Stimulated activated CD8-positive, alpha-beta memory T cell treated with anti-CD3 and anti-CD28 coated beads, Interleukin-7, amount 100 ng/mL, for 24 hours (primary cell): Measurements from ENCODE around the gene PLPP4.

ENCODE experiments used
- DNase-seq: peaks from one replicate; pipeline ENCODE4 v3.0.0-alpha.2; 2020; ENCODE audit warnings: low read depth

PLPP4 gene

DNA sequence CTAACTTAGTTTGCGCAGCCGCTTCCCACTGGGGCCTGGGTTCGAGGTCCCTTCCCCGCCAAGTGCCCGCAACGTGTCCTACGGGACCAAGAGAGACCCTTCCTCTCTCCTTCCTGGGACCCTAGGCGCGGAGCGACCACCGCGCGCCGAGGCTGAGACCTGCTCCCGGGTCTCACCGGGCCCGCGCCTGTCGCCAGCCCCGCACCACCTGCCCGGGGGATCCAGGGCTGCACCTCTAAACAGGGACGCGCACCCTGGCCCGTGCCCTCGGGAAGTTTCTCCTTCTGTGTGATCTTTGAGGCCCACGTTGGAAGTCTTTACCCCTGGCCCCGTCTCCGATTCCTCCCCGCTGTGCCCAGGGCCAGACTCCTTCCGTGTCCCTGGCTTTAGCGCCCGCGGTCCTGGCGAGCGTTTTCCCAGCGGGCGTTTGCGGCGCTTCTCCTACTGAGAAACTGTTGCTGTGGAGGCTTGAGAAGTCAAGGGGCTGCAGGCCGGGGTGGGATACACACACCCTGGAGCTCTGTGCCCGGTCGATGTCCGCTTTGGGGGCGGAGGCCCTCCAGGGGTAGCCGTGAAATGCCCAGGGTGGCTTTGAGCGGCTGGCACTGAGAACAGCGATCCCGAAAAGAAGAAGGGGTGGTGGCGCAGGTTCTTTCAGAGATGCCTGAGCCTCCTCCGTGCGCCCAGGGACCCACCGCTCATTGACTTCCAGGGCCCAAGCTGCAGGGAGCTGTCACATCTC lies 575 bp downstream of the PLPP4 start:
- no peak for DNase-seq

DNA sequence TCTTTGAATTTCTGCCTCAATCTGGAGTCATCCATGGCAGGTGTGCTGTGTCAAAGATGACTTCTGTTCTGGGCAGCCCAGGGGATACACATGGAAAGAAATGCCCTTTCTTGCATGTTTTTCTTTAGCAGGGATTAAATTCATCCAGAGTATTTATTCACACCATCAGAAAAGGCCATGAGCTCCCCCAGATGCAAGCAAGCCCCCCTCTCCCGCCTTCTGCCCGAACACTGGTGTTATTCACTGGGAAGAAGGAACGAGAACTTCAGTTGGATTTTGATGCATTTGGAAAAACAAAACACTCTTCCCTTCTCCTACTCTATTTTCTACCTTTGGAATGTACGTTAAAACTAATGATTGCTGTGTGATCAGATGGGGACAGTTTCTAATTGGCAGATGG lies 1.4 kb downstream of the PLPP4 start:
- DNase-seq = no peak

DNA sequence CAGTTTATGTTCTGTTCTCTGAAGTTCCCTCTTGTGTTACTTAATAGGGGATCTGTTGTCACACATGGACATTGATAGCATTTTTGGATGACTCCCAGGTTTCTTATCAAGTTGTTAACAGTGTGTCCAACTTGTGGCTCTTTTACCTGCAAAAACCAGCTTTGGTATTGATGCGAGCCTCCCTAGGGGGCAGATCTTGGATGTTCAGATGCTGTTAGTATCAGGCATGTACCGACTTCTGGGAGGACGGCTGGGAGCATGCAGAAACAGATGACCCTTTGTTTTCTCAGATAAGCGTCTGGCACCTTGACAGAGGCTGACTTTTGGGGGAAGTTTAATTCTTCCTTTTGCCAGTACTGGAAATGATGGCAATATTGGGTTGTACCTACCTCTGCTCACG lies 2.2 kb downstream of the PLPP4 start:
- no peak for DNase-seq

DNA sequence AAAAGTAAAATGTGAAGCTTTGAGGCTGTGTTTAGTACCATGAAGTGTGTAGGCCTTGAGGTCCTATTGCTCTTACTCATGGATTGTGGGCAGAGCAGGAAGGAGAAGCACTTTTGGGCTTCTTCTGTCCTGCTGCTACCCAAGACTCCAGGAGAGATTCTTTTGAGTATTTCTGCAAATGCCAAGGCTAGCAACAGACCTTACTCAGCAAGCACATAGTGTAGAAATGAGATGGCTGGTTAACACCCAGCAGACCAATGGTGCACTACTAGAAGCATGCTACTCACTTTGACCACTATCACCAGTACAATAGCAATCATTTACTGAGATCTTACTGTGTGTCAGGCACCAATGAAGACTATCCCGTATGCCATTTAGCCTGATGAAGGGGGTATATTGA lies 3.2 kb downstream of the PLPP4 start:
- DNase-seq = no peak

DNA sequence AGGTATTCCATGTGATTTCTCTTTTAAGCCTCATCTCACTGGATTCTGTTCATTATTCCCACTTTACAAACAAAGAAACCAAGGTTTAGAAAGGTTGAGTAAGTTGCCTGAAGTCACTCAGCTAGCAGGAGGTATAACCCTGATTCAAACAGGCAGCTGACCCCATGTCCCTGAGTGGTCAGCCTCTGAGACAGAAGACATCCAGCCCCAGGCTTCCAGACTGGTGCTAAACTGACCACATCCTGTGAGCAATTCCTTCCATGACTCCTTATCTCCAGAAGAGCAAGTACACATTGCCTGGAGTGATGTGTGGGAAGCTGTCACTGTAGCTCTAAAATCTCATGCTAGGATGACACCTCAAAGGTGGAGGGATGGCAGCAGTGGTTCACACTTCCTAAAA lies 3.7 kb downstream of the PLPP4 start:
- DNase-seq = no peak

DNA sequence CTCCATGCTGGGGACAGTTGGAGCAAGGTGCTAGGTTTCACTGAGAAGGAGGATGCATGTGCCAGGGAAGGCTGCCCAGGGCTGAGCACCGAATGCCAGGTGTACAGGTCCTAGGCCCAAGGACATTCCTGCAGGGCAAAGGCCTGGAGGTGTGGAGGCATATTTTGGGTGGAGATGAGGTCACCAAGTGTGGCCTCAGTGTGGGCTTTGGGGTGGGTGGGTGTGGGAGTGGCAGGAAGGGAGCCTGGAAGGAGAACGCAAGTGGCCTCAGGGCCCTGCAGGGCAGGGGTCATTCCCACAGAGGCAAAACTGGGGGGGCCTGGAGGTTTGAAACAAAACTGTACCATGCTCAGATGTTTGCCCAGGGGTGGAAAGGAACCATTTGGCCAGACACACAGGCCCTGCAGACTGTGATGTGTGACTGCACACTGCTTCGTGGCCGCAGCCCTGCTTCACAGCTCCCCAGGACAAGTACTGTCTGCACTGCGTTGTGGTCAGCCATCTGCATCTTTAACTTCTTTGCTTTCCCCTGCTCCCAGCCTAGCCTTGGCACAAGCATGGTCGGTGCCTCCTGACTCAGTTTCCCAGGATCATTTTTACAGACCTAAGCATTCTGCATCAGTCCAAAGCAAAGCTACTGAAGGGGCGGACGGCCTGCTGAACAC lies 5.1 kb downstream of the PLPP4 start:
- no peak for DNase-seq

DNA sequence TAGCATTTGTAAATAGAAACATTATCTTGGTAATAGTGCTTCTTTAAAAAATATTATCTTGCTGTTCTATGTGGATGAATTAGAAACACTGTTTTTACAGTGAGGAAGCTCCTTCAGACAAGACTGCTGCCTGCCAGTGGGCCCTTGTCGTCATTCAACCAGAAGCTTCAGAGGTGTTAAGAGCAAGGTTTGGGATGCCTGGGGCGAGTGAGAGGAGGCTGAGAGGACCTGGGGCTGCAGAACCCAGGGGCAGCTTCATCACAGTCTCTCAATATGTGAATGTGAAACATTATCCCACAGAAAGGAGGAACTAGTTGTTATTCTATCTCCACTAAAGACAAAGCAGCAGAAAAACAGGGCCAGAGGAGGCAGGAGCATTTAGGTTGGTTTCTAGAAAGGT lies 8.1 kb downstream of the PLPP4 start:
- DNase-seq = no peak

DNA sequence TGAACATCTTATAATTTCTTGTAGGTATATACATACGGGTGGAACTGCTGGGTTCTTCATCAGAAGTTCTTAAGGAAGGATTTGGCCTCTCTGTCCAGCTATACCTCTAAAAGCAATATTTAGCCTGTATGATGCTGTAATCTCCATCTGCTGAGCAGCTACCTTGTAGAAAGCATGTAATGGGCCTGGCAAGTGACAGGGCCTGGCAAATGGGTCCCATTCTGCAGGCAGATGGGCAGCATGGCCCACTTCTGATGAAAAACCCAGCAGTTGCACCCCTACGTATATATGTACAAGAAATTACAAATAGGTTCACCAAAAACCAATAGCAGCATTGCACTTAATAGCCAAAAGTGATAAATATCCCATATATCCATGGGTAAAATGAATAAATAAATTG lies 9.0 kb downstream of the PLPP4 start:
- DNase-seq = no peak

DNA sequence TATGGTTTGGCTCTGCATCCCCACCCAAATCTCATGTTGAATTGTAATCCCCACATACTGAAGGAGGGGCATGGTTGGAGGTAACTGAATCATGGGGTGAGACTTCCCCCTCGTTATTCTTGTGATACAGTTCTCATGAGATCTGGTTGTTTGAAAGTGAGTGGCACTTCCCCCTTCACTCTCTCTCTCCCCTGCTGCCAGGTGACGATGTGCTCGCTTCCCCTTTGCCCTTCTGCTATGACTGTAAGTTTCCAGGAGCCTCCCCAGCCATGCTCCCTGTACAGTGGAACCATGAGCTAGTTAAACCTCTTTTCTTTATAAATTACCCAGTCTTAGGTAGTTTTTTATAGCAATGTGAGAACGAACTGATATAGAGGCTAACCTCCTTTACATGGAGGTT lies 16.6 kb downstream of the PLPP4 start:
- no peak for DNase-seq

DNA sequence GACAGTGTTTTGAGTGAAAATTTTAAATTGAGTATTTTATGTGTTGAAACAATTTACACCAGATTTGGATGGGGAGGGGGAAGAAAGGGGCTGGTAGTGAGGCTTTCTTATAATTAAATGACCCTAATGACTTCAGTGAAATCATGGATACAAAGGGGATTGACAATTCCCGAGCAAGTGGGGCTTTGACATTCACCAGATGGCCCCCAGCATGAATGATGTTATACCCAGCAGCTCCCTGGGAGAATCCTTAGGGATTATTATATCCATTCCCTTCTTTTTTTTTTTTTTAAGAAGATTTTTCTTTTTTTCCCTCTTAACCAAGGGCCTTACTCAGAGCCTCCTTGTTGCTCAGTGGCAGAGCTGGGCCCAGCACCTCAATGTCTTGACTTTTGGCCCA lies 17.9 kb downstream of the PLPP4 start:
- DNase-seq = no peak

DNA sequence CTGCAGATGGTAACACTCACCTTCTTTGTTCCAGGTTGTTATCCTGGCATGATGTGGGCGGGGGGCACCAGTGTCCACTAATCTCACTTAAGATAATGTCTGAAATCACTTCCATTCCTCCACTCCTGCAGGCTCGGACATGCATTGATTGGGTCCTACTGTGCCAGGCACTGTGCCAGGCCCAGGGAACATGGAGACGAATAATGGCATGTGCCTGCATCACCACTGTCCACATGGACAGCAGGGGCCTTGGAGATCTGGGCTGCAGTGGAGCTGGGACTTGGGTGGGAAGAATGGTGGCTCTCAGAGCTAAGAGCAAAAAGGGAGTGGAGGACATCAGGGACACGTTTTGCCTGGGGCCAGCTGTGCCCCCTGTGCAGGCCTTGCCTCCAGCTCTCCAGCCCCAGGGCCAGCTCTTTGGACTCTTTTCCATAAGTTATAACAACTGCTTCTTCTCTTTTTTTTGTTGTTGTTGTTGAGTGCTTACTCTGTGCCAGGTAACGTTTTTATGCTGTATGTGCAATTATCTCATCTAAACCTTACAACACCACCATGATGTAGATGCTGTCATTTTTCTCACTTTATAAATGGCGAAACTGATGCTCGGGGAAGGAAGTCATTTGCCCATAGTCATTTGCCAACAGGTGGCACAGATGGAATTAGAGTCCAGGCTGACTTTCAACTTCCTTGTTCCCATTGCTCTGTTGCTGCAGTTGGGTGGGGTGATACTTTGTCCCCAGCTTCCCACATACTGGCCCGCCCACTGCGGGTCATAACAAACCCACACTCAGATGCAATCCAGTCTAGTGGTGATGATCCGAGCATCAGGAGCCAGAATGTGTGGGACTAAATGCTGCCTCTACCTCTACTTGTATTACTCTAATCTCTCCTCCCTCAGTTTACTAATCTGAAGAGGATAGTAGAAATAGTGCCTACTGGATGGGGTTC lies 19.1 kb downstream of the PLPP4 start:
- DNase-seq = no peak

DNA sequence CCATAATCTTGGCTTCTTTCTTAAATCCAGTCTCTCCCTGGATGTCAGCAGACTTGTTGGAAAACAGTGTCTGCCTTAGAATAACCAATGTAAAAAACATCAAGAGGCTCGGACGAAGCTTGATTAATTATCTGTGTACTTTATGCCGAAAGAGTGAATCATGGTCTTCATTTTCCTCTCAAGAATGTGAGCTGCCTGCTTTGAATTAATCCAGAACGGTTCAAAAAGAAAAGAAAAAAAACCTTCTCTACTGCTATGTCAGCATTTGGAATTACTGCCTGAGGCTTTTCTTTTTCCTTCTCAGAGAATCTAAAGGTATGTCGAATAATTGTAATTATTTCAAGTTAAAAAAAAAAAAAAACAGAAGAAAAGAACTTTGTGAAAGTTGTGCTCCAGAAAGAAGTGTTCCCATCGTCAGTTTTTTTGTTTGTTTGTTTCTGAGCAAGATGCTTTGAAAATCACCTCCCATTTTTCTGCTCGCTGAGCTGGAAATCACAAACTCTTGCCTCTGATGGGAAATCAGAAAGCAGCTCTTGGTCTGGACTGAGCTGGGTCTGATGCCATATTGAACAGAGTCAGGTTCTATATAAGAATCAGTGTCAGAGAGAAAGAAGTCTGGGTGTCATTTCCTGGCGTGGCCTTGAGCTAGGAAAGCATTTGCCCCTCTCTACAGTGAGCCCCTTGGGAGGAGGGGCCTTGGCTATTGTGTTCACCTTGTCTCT lies 20.2 kb downstream of the PLPP4 start:
- DNase-seq = no peak

DNA sequence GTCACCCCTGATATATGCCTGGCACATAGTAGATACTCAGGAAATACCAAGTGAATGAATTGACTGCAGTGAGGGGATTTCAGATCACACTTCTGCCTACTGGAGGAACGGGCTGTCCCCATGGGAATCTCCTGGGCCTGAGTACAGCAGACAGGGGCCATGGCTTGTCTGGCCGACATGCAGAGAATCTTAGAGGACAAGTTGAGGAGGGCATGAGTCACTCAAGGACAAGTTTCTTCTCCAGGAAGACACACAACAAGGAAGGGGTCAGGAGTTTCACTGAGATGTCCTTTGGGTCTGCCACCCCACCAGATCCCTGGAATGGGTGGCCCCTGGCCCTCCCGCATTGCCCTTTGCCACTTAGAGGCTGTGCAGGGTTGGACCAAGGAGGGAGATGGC lies 20.7 kb downstream of the PLPP4 start:
- DNase-seq = no peak

DNA sequence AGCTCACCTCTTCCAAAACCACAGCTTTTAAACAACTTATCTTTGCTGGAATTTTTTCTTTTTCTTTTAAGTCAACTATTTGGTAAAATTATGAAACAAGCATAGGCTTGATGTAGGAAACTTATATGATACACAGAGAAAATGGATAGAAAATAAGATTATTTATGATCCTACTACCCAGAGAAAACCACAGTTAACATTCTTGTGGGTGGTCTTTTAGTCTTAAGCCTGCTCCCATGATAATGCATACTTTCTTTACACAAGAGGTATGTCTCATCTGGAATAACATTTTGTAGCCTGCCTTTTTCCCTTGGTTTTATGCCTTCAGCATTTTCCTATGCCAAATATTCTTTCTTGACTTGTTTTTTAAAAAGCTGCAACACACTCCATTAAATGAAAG lies 21.4 kb downstream of the PLPP4 start:
- DNase-seq = no peak

DNA sequence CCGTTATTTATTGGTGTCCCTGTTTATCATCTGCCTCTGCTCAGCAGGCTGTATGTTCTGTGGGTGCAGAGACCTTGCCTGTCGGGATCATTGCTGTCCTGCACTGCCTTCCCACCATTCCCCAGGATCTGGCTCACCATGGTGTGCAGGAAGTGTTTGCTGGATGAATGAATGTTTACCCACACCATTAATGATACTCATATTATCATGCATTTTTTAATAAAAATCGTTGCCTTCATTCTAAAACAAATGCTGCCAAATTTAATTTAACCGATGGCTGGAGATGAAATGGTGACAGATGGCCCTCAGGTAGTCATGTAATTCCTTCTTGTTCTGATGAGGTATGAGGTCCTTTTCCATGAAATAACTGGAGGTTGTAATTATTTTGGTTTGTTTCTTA lies 22.5 kb downstream of the PLPP4 start:
- no peak for DNase-seq

DNA sequence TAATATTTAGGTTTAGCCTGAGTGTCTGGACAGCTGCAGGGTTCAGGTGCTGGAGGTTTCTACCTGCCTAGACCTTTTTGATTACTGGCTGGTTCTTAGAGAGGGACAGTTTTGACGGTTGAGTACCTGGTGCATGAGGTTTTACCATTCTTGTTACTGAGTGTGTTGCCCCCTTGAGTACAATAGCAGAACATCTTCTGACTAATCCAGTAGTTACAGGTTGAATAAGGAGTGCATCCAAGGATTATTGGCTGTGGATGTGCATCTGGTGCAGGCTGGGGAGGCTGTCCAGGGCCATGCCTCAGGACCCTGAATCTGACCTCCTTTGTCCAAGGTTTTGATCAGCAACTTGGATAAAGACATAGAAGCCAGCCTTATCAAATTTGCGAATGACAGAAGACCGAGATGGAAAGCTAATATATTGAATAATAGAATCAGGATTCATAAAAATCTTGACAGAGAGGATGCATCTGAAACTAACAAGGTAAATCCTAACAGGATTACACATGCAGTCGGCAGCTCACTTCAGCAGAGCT lies 23.1 kb downstream of the PLPP4 start:
- no peak for DNase-seq

DNA sequence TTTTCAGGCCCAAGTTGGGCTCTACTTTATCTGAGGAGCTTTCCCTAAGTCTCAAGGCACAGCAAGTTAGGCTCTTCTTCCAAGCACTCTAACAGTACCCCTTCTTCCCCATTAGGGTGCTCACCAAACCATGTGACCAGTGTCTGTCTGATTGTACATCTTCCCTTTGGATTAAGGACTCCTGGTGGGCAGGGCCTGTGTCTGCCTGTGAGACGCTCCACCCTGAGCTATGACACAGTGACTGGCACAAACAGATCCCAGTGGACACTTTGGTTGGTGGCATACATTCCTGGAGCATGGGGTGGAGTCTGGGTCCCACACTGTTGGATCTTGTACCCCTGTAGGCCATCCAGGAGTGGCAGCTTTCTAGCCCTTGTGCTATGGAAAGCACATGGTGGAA lies 23.8 kb downstream of the PLPP4 start:
- DNase-seq = no peak

DNA sequence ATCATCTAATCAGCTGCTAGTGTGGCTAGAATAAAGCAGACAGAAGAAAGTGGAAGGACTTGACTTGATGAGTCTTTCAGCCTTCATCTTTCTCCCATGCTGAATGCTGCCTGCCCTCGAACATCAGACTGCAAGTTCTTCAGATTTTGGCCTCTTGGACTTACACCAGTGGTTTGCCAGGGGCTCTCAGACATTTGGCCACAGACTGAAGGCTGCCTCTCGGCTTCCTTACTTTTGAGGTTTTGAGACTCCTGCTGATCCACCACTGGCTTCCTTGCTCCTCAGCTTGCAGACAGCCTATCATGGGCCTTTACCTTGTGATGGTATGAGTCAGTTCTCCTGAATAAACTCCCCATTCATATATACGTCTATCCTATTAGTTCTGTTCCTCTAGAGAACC lies 26.0 kb downstream of the PLPP4 start:
- no peak for DNase-seq

DNA sequence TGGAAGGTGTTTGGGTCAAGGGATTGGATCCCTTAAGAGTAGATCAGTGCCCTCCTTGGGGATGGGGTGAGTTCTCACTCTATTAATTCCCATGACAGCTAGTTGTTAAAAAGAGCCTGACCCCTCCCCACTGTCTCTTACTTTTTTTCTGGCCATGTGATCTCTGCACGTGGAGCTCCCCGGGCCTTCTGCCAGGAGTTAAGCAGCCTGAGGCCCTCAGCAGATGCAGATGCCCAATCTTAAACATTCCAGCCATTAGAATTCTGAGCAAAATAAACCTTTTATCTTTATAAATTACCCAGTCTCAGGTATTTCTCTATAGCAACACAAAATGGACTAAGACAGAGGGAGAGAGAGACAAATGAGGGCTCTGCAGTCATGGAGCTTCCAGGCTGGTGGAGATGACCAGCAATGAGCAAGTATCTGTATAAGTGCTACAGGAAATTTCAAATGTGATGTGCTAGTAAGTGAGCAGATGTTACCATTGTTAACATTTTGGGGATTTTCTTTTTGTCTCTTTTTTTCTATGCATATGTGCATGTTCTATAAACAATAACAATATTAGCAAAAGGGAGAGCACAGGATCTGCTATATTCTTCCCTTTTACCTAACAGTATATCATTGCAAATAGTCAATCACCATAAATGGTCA lies 26.7 kb downstream of the PLPP4 start:
- no peak for DNase-seq

DNA sequence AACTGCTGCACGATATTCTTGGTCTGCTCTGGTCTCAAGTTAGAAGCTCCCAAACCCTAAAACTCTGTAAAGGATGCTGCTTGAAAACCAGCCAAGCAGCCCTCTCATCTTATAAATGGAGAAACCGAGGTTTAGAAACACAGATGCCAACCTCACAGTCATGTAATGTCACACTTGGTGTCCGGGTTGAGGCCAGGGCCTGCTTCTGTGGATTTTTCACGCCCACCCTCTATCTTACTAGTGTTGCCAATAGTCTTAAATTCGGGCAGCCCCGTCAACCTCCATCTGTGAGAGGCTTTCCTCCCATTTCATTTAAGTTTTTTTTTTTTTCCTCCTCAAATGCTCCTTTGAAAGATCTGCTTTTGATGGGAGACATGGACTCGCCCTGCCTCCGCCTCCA lies 28.9 kb downstream of the PLPP4 start:
- no peak for DNase-seq

DNA sequence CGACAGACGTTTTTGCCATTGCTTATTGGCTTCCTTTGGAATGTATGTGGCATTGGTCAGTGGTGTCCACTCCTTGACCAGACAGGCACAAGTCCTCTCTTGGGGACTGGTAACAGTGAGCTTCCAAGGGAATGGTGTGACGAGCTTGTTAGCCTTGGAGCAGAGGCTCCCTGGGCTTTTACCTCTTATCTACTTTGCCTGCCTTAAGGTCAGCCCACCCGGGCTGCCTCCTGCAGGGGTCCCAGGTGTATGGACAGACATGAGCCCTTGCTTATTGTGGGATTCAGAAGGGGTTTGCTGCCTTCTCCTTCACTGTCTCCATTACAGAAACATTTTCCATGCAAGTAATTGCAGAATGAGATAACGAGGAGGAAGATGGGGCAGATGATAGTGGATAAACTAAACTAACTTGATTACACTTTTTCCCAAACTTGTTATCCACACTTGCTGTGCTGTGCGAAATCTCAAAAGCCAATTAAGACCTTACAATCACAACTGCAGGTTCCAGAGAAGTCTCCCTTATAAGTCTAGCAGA lies 29.7 kb downstream of the PLPP4 start:
- DNase-seq = no peak
